HCT116 (cell line): ENCODE data around the gene TMA7B. TPM values are rescaled to one million over a fixed set of nuclear protein-coding genes. Genes with fewer than 3 reads are reported as not detected.

Source experiments
- ATAC-seq: fragments of 200-7000 bp; cut with Tn5 transposase; 2 replicates; pipeline ENCODE4 v1.9.1; 2020; ENCODE audit warnings: mild to moderate bottlenecking, moderate library complexity
- BruUV-seq: library from RNA; stranded (reverse); fragments of 400-500 nt; replicated peaks from 2 replicates; lab custom pipeline; 2021; lab: Mats Ljungman, UMichigan
- CTCF ChIA-PET: fragments of 300-600 bp; sonication (Branson Sonifier 250); formaldehyde crosslinking; loops from one replicate; lab custom pipeline; 2021; ENCODE audit warnings: antibody characterized with exemption; lab: Charles Lee
- POLR2A ChIA-PET: fragments of 300-600, 350-600 bp; sonication (Branson Sonifier 250); formaldehyde crosslinking; loops from one replicate; lab custom pipeline; 2021; ENCODE audit warnings: antibody characterized with exemption; lab: Charles Lee
- RAD21 ChIA-PET, 2 experiments: fragments of 300-600 bp; sonication (Branson Sonifier 250); formaldehyde crosslinking; loops; one replicate each; lab custom pipeline; 2023; ENCODE audit warnings: low total read pairs in 2 of 2; ENCODE audit not compliant: uncharacterized antibody in 2 of 2, unreplicated experiment in 2 of 2, low non-redundant PET in 1 of 2; lab: Charles Lee
- DNase-seq: peaks from one replicate; pipeline ENCODE4 v3.0.0-alpha.2; 2010; ENCODE audit warnings: low read depth, low spot score
- H2AFZ ChIP-seq: fragments of 200-600 bp; shearing (Covaris generic), sonication (generic); 2 replicates; pipeline ENCODE4 v1.6.1; 2017; ENCODE audit warnings: low read depth, mixed run types, mixed read lengths, antibody characterized with exemption, low read length; ENCODE audit not compliant: poor library complexity, severe bottlenecking
- H3K27ac ChIP-seq: 2 replicates; pipeline ENCODE4 v1.5.1; 2012; ENCODE audit warnings: low read depth, low read length
- H3K27me3 ChIP-seq: fragments of 200-600 bp; sonication (generic); 2 replicates; pipeline ENCODE4 v1.6.1; 2016; ENCODE audit warnings: mixed run types, low read length, mixed read lengths; ENCODE audit not compliant: insufficient read depth
- H3K36me3 ChIP-seq, 2 experiments: fragments of 200-500 bp in 1 of 2; fragments of 200-600 bp in 1 of 2; sonication (Bioruptor generic) in 1 of 2; sonication (generic) in 1 of 2; 2 replicates each; pipeline versions ENCODE4 v1.5.1 to v1.6.1; 2014 to 2016; ENCODE audit warnings: low read length in 2 of 2, inconsistent platforms in 1 of 2, mixed read lengths in 1 of 2, mixed run types in 1 of 2; ENCODE audit not compliant: insufficient read depth in 2 of 2, control insufficient read depth in 1 of 2
- H3K4me1 ChIP-seq, 2 experiments: fragments of 200-600 bp in 1 of 2; sonication (generic) in 1 of 2; 2 replicates each; pipeline versions ENCODE4 v1.5.1 to v1.6.1; 2012 to 2017; ENCODE audit warnings: low read length in 2 of 2, inconsistent platforms in 1 of 2, mild to moderate bottlenecking in 1 of 2, mixed read lengths in 1 of 2, mixed run types in 1 of 2, moderate library complexity in 1 of 2; ENCODE audit not compliant: insufficient read depth in 2 of 2, control insufficient read depth in 1 of 2
- H3K4me2 ChIP-seq: fragments of 200-600 bp; sonication (generic); 2 replicates; pipeline ENCODE4 v1.6.1; 2017; ENCODE audit warnings: mixed run types, low read length, mixed read lengths
- H3K4me3 ChIP-seq, 2 experiments: fragments of 200-600 bp in 1 of 2; sonication (generic) in 1 of 2; replicated peaks in 1 of 2; 2 replicates each; pipeline ENCODE4 v1.5.1; 2011 to 2016; ENCODE audit warnings: low read length in 2 of 2, control low read depth in 1 of 2, low read depth in 1 of 2, mild to moderate bottlenecking in 1 of 2, mixed read lengths in 1 of 2, mixed run types in 1 of 2
- H3K79me2 ChIP-seq: fragments of 200-600 bp; sonication (generic); 2 replicates; pipeline ENCODE4 v1.6.1; 2017; ENCODE audit warnings: mild to moderate bottlenecking, mixed run types, low read length, moderate library complexity, mixed read lengths; ENCODE audit not compliant: insufficient read depth
- H3K9ac ChIP-seq: fragments of 200-600 bp; sonication (generic); 2 replicates; pipeline ENCODE4 v1.6.1; 2016; ENCODE audit warnings: low read length, mixed read lengths
- H3K9me2 ChIP-seq: fragments of 200-600 bp; sonication (generic), shearing (Covaris generic); 2 replicates; pipeline ENCODE4 v1.6.1; 2017; ENCODE audit warnings: mixed run types, mild to moderate bottlenecking, moderate library complexity; ENCODE audit not compliant: insufficient read depth
- H3K9me3 ChIP-seq, 2 experiments: fragments of 200-500 bp in 1 of 2; fragments of 200-600 bp in 1 of 2; sonication (Bioruptor generic) in 1 of 2; sonication (generic) in 1 of 2; 2 replicates each; pipeline ENCODE4 v1.6.1; 2014 to 2017; ENCODE audit warnings: low read length in 2 of 2, mixed read lengths in 2 of 2, inconsistent platforms in 1 of 2, low read depth in 1 of 2, mild to moderate bottlenecking in 1 of 2, mixed run types in 1 of 2, moderate library complexity in 1 of 2; ENCODE audit not compliant: control insufficient read depth in 1 of 2, insufficient read depth in 1 of 2
- H4K20me1 ChIP-seq: fragments of 200-600 bp; sonication (generic), shearing (Covaris generic); 2 replicates; pipeline ENCODE4 v1.6.1; 2017; ENCODE audit warnings: mixed run types, mild to moderate bottlenecking, moderate library complexity; ENCODE audit not compliant: insufficient read depth
- ATF3 ChIP-seq: IDR thresholded peaks from 2 replicates; pipeline ENCODE4 v1.6.1; 2012
- CBX3 ChIP-seq: IDR thresholded peaks from 2 replicates; pipeline ENCODE4 v1.6.1; 2012; ENCODE audit warnings: low read depth
- CEBPB ChIP-seq: IDR thresholded peaks from 2 replicates; pipeline ENCODE4 v1.6.1; 2012; ENCODE audit warnings: low read depth
- CTCF ChIP-seq, 3 experiments: fragments of 200-600 bp in 1 of 3; sonication (generic) in 1 of 3; IDR thresholded peaks in 2 of 3; conservative IDR thresholded peaks in 1 of 3; 2 replicates each; pipeline ENCODE4 v1.5.1; 2012 to 2017; ENCODE audit warnings: low read depth in 2 of 3, low read length in 2 of 3, antibody characterized with exemption in 1 of 3, borderline replicate concordance in 1 of 3, control low read depth in 1 of 3, mild to moderate bottlenecking in 1 of 3, mixed read lengths in 1 of 3, mixed run types in 1 of 3, moderate library complexity in 1 of 3; ENCODE audit not compliant: insufficient read depth in 1 of 3
- EZH2phosphoT487 ChIP-seq: fragments of 200-600 bp; IDR thresholded peaks from 2 replicates; pipeline ENCODE4 v1.6.1; 2018; ENCODE audit warnings: antibody characterized with exemption, borderline replicate concordance
- FOSL1 ChIP-seq: IDR thresholded peaks from 2 replicates; pipeline ENCODE4 v1.6.1; 2012; ENCODE audit warnings: low read depth
- JUND ChIP-seq: IDR thresholded peaks from 2 replicates; pipeline ENCODE4 v1.6.1; 2012
- MAX ChIP-seq: IDR thresholded peaks from 2 replicates; pipeline ENCODE4 v1.6.1; 2012
- POLR2AphosphoS5 ChIP-seq: IDR thresholded peaks from 2 replicates; pipeline ENCODE4 v1.6.1; 2011; ENCODE audit warnings: mild to moderate bottlenecking, low read depth, low read length, moderate library complexity
- RAD21 ChIP-seq: IDR thresholded peaks from 2 replicates; pipeline ENCODE4 v1.6.1; 2012; ENCODE audit warnings: low read depth, mild to moderate bottlenecking
- REST ChIP-seq: IDR thresholded peaks from 2 replicates; pipeline ENCODE4 v1.6.1; 2012; ENCODE audit warnings: low read depth
- SIN3A ChIP-seq: IDR thresholded peaks from 2 replicates; pipeline ENCODE4 v1.6.1; 2012; ENCODE audit warnings: low read depth
- SP1 ChIP-seq: IDR thresholded peaks from 2 replicates; pipeline ENCODE4 v1.6.1; 2012; ENCODE audit warnings: low read depth
- ZFX ChIP-seq: fragments of 450-650 bp; IDR thresholded peaks from 2 replicates; pipeline ENCODE4 v1.6.1; 2017
- intact Hi-C: fragments of 100-400 bp; cut with micrococcal nuclease; formaldehyde crosslinking; loops from 2 replicates; pipeline ENCODE4 v1.10.0; 2022
- total RNA-seq: library from RNA; stranded (reverse); gene quantifications from one replicate; pipeline ENCODE4 v1.2.1, GENCODE V29; 2021; ENCODE audit not compliant: unreplicated experiment

Gene TMA7B
- total RNA-seq, 1 experiment from 2014 or later, result not detected

- Histone ChIP-seq H3K36me3 (no peaks in the 10 kb centered on the region), H3K27me3 (peaks cover 30% of the 10 kb centered on the region), H3K27ac (no peak overlapping the region), H3K9me2 (no peaks in the 10 kb centered on the region), H3K4me1 (no peaks in the 10 kb centered on the region), H2AFZ (no peak overlapping the region), H4K20me1 (no peaks in the 10 kb centered on the region), H3K4me2 (no peak overlapping the region), H3K4me3 (no peak overlapping the region), H3K9ac (no peak overlapping the region), H3K79me2 (no peaks in the 10 kb centered on the region), H3K9me3 (no peaks in the 10 kb centered on the region)
- no TSS peak for BruUV-seq
- DNase-seq (no peak), ATAC-seq (no peak)
- ChIA-PET RAD21 (no interaction called here), CTCF (no interaction called here), POLR2A (no interaction called here)
- intact Hi-C loops, result no loop called here
- TF ChIP-seq CBX3 (no peak), CTCF (IDR thresholded peaks at IDR 0.05 in 2 of 3, conservative IDR thresholded peaks at IDR 0.05 in 1 of 3; ENCODE audit: borderline replicate concordance in 1 of 3, insufficient read depth in 1 of 3, low read depth in 2 of 3, low read length in 2 of 3) (no peak), SP1 (no peak), POLR2AphosphoS5 (no peak), CEBPB (no peak), ATF3 (no peak), FOSL1 (no peak), SIN3A (no peak), REST (no peak), MAX (no peak), ZFX (no peak), EZH2phosphoT487 (no peak), JUND (no peak), RAD21 (no peak)
These were observed 8.1 kb downstream of the TMA7B start for GRCh38 chr22:39967996-39968972.
